ENCODE measurements around the gene ASIC2. TPM values are rescaled to one million over a fixed set of nuclear protein-coding genes. Genes with fewer than 3 reads are reported as not detected.

Gene ASIC2
- total RNA-seq, 1 donor from 2014 or later = 0.36 TPM

GRCh38 chr17:33040461-33040860, 252.6 kb downstream of the ASIC2 start:
- H3K27ac ChIP-seq (ENCODE audit: low read depth, low read length) = no peak overlapping the region
- H3K4me1 Mint-ChIP-seq (ENCODE audit: low read depth, unreplicated experiment) = no peaks in the 10 kb centered on the region
- H2AFZ ChIP-seq (ENCODE audit: low read depth, low read length) = no peak overlapping the region
- no peak for DNase-seq (ENCODE audit: low read depth)
- H3K9me3 ChIP-seq (ENCODE audit: insufficient read depth, low read depth, low read length) = no peaks in the 10 kb centered on the region
- no peak overlapping the region for H3K4me2 ChIP-seq (ENCODE audit: low read length)
- no peaks in the 10 kb centered on the region for H3K79me2 ChIP-seq (ENCODE audit: insufficient read depth, low read length)
- H3K36me3 ChIP-seq (ENCODE audit: insufficient read depth, low read length) = no peaks in the 10 kb centered on the region
- no peak for FAIRE-seq
- H3K4me3 ChIP-seq (ENCODE audit: insufficient read depth, low read depth, low read length) = no peak overlapping the region
- no peaks in the 10 kb centered on the region for H3K9me3 Mint-ChIP-seq (ENCODE audit: unreplicated experiment)
- no peaks in the 10 kb centered on the region for H3K4me1 ChIP-seq (ENCODE audit: insufficient read depth, low read length)
- no peak overlapping the region for H3K4me3 Mint-ChIP-seq (ENCODE audit: unreplicated experiment)
- peaks cover 3% of the 10 kb centered on the region for H3K27me3 ChIP-seq (ENCODE audit: insufficient read depth, low read length)
- H4K20me1 ChIP-seq (ENCODE audit: insufficient read depth, low read length) = no peaks in the 10 kb centered on the region
- H3K27me3 Mint-ChIP-seq (ENCODE audit: low read depth, unreplicated experiment) = peaks cover 38% of the 10 kb centered on the region
- H3K9ac ChIP-seq (ENCODE audit: low read length) = no peak overlapping the region
- TF ChIP-seq CTCF (IDR thresholded peaks at IDR 0.05; ENCODE audit: insufficient read depth, low read depth, low read length) (no peak), EZH2 (IDR thresholded peaks at IDR 0.05; ENCODE audit: insufficient read depth, low read length) (no peak)
- H3K36me3 Mint-ChIP-seq (ENCODE audit: low read depth, unreplicated experiment) = no peaks in the 10 kb centered on the region
- no peak overlapping the region for H3K27ac Mint-ChIP-seq (ENCODE audit: unreplicated experiment)

GRCh38 chr17:33039874-33040273, 253.2 kb downstream of the ASIC2 start:
- FAIRE-seq (no peak), DNase-seq (ENCODE audit: low read depth) (peak; percentile 78)
- Histone ChIP-seq H3K27ac (ENCODE audit: low read depth, low read length) (no peak overlapping the region), H3K27me3 (ENCODE audit: insufficient read depth, low read length) (peaks cover 3% of the 10 kb centered on the region), H3K36me3 (ENCODE audit: insufficient read depth, low read length) (no peaks in the 10 kb centered on the region), H3K9me3 (ENCODE audit: insufficient read depth, low read depth, low read length) (no peaks in the 10 kb centered on the region), H3K4me3 (ENCODE audit: insufficient read depth, low read depth, low read length) (no peak overlapping the region), H3K9ac (ENCODE audit: low read length) (no peak overlapping the region), H3K4me1 (ENCODE audit: insufficient read depth, low read length) (no peaks in the 10 kb centered on the region), H3K4me2 (ENCODE audit: low read length) (no peak overlapping the region), H3K79me2 (ENCODE audit: insufficient read depth, low read length) (no peaks in the 10 kb centered on the region), H2AFZ (ENCODE audit: low read depth, low read length) (no peak overlapping the region), H4K20me1 (ENCODE audit: insufficient read depth, low read length) (no peaks in the 10 kb centered on the region)
- Mint-ChIP-seq H3K27ac (ENCODE audit: unreplicated experiment) (no peak overlapping the region), H3K36me3 (ENCODE audit: low read depth, unreplicated experiment) (no peaks in the 10 kb centered on the region), H3K27me3 (ENCODE audit: low read depth, unreplicated experiment) (peaks cover 33% of the 10 kb centered on the region), H3K9me3 (ENCODE audit: unreplicated experiment) (no peaks in the 10 kb centered on the region), H3K4me1 (ENCODE audit: low read depth, unreplicated experiment) (no peaks in the 10 kb centered on the region), H3K4me3 (ENCODE audit: unreplicated experiment) (no peak overlapping the region)
- TF ChIP-seq EZH2 (IDR thresholded peaks at IDR 0.05; ENCODE audit: insufficient read depth, low read length) (no peak), CTCF (IDR thresholded peaks at IDR 0.05; ENCODE audit: insufficient read depth, low read depth, low read length) (no peak)

GRCh38 chr17:33038740-33039139, 254.4 kb downstream of the ASIC2 start:
- Histone ChIP-seq H3K79me2 (ENCODE audit: insufficient read depth, low read length) (no peaks in the 10 kb centered on the region), H3K4me1 (ENCODE audit: insufficient read depth, low read length) (no peaks in the 10 kb centered on the region), H3K4me2 (ENCODE audit: low read length) (no peak overlapping the region), H3K9ac (ENCODE audit: low read length) (no peak overlapping the region), H3K4me3 (ENCODE audit: insufficient read depth, low read depth, low read length) (no peak overlapping the region), H2AFZ (ENCODE audit: low read depth, low read length) (no peak overlapping the region), H4K20me1 (ENCODE audit: insufficient read depth, low read length) (no peaks in the 10 kb centered on the region), H3K9me3 (ENCODE audit: insufficient read depth, low read depth, low read length) (peaks cover 3% of the 10 kb centered on the region), H3K27me3 (ENCODE audit: insufficient read depth, low read length) (peaks cover 3% of the 10 kb centered on the region), H3K27ac (ENCODE audit: low read depth, low read length) (no peak overlapping the region), H3K36me3 (ENCODE audit: insufficient read depth, low read length) (no peaks in the 10 kb centered on the region)
- FAIRE-seq (no peak), DNase-seq (ENCODE audit: low read depth) (peak; percentile 59)
- no peaks in the 10 kb centered on the region for H3K36me3 Mint-ChIP-seq (ENCODE audit: low read depth, unreplicated experiment)
- peak; percentile 40 for TF ChIP-seq CTCF (IDR thresholded peaks at IDR 0.05; ENCODE audit: insufficient read depth, low read depth, low read length)
- no peak for TF ChIP-seq EZH2 (IDR thresholded peaks at IDR 0.05; ENCODE audit: insufficient read depth, low read length)
- H3K27ac Mint-ChIP-seq (ENCODE audit: unreplicated experiment) = no peak overlapping the region
- no peaks in the 10 kb centered on the region for H3K4me1 Mint-ChIP-seq (ENCODE audit: low read depth, unreplicated experiment)
- H3K9me3 Mint-ChIP-seq (ENCODE audit: unreplicated experiment) = peaks cover 4% of the 10 kb centered on the region
- peaks cover 31% of the 10 kb centered on the region for H3K27me3 Mint-ChIP-seq (ENCODE audit: low read depth, unreplicated experiment)
- H3K4me3 Mint-ChIP-seq (ENCODE audit: unreplicated experiment) = no peak overlapping the region

Measured in astrocyte (in vitro differentiated cells and primary cell).